Ureter (tissue), 1 donor: Measurements from ENCODE around the gene FITM1. TPM values are rescaled to one million over a fixed set of nuclear protein-coding genes. Genes with fewer than 3 reads are reported as not detected.

Experiments
- DNase-seq: peaks from one replicate; pipeline ENCODE4 v3.0.0-alpha.2; 2020; ENCODE audit warnings: low spot score
- total RNA-seq: library from RNA; stranded (reverse); gene quantifications from one replicate; pipeline ENCODE4 v1.2.4, GENCODE V29; 2023
- donor health status: DM: yes; HTN: yes; CAD: no.

Gene FITM1
- total RNA-seq, 1 donor from 2014 or later = 0.55 TPM

GRCh38 chr14:24119691-24120090 lies 10.8 kb upstream of the FITM1 start:
- no peak for DNase-seq

- no peak for DNase-seq
Observed at GRCh38 chr14:24121210-24121609, 9.2 kb upstream of the FITM1 start.

- DNase-seq = no peak
Observed at GRCh38 chr14:24122416-24122815, 8.0 kb upstream of the FITM1 start.

GRCh38 chr14:24122898-24123297 lies 7.6 kb upstream of the FITM1 start:
- no peak for DNase-seq

GRCh38 chr14:24123424-24124417 lies 6.7 kb upstream of the FITM1 start:
- no peak for DNase-seq

GRCh38 chr14:24126939-24127338 lies 3.5 kb upstream of the FITM1 start:
- no peak for DNase-seq

- no peak for DNase-seq
Observed at GRCh38 chr14:24127673-24128072, 2.8 kb upstream of the FITM1 start.

GRCh38 chr14:24129410-24129998 lies 955 bp upstream of the FITM1 start:
- DNase-seq = no peak

GRCh38 chr14:24130717-24131548 lies 474 bp downstream of the FITM1 start:
- no peak for DNase-seq

GRCh38 chr14:24131549-24131966 lies 1.1 kb downstream of the FITM1 start:
- no peak for DNase-seq

GRCh38 chr14:24132061-24132685 lies 1.7 kb downstream of the FITM1 start:
- peak; percentile 62 for DNase-seq

- DNase-seq = no peak
Observed at GRCh38 chr14:24132976-24133375, 2.5 kb downstream of the FITM1 start.

GRCh38 chr14:24133735-24134134 lies 3.3 kb downstream of the FITM1 start:
- no peak for DNase-seq

GRCh38 chr14:24135584-24135833 lies 5.0 kb downstream of the FITM1 start:
- DNase-seq = no peak

GRCh38 chr14:24135834-24136683 lies 5.6 kb downstream of the FITM1 start, which contains the start of gene PSME1:
Gene PSME1 (plus strand): TSS chr14:24136194. CDS start chr14:24136263, 69 bp downstream.
- peak; percentile 95 for DNase-seq

- DNase-seq = no peak
Observed at GRCh38 chr14:24136684-24137528, 6.4 kb downstream of the FITM1 start.

GRCh38 chr14:24137529-24138395 lies 7.3 kb downstream of the FITM1 start:
- no peak for DNase-seq

GRCh38 chr14:24138396-24139271 lies 8.2 kb downstream of the FITM1 start:
- no peak for DNase-seq
